ELF-1 (cell line): ENCODE data around the gene APOA1.

Experiments used
- DNase-seq: peaks from one replicate; pipeline ENCODE4 v3.0.0-alpha.2; 2016; ENCODE audit warnings: low read depth, low spot score

The APOA1 gene

DNA sequence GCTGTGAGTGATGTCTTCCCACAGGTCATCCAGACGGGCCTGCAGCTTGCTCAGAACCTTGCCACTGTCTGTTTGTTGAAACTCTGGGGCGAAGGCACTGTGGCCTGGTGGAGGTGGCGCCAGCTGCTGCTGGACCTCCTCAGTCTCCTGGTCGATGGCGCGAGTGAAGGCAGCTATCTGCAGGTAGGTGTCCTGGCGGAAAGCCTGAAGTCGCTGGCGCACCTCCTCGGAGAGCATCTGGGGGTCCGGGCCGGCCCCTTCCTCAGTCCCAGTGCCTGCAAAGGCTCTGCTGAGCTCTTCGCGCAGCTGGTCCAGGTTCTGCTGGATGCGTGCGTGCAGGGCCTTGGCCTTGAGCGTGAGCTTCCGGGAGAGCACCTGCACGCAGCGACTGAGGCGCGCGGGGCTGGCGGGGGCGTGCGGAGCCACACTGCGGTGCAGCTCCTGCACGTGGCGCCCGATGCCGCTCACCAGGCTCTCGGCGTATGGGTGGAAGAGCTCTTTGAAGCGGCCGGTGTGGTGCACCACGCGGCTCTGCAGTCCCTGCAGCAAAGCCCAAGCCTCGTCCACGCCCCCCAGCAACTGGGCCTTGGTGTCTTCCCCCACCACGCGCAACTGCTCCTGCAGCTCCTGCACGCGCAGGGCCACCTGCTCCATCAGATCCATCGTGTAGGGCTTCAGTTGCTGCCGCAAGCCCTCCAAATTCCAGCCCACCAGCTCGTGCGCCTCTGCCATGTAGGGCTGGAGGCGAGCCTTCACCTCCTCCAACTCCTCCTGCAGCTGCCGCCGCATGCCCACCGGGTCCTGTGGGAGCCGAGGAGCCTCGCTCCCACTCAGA, 47.0 kb downstream of the APOA1 start:
- no peak for DNase-seq

DNA sequence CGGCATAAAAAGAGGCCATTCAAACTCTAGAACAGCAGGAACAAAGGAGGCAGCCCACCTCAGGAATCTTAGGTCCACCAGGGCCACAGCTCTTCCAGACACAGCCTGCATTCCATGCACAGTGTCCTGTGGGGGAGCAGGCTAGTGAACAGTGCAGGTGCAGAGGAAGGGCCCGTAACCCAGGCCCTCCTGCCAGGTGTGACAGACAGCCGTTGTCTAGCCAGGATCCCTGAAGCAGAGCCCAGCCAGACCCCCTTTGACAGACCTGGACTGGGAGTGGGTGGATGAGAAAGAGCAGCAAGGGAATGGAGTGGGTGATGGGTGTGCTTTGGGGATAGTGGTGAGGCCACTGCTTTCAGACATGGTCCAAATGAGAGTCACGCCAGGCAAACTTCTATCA, 48.4 kb downstream of the APOA1 start:
- no peak for DNase-seq

DNA sequence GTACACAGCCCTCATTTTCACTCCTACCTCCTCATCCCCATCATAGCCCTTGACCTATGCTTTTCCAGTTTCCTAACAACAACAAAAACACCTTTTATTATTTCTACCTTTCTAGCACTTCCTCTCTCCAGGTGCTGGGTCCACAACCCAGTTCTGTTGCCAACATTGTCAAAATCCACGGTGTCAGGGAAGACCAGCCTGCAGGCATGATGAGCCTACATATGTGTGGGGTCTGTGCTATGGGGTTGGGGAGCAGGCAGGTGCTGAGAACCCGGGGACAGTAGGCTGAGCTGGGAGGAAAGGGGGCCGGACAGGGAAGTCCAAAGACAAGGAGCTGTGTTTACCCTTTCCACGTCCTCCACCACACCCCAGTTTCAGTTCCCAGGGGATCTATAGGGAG, 48.9 kb downstream of the APOA1 start:
- DNase-seq, result no peak

DNA sequence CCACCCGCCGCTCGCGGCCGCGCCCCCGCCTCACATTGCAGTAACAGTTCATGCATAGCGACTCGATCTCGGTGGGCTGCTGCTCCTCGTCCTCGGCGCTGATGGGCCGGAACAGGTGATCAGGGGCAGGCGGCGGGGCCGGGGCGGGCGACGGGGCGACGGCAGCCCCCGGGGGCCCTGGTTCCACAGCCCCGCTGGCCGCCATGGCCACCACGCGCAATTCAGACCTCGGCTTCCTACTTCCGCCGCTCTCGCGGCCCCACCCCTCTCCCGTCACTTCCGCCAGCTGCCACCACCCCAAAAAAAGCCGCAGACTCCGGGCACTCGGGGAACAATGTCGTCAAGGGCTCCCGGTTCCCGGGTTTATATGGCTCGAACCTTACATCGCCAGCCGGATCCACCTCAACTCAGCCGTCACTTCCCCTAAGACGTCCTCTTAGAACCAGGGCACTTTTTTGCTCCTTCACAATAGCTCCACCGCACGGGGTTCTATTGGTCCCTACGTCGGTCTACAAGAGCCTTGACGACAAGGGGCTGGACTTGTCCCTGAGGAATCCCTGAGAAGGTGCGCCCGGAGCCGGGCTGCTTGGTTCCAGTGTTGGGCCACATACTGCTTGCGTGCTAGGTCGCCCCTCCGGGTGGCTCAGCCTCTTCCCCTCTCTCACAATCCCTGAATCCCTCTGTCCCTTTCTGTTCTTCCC, 49.5 kb downstream of the APOA1 start, which contains the start of gene ZPR1:
ZPR1 (minus strand) TSS at position 238 of the 701 bp plus-strand sequence; CDS start at position 205, 33 bp downstream.
- peak; percentile 67 for DNase-seq

DNA sequence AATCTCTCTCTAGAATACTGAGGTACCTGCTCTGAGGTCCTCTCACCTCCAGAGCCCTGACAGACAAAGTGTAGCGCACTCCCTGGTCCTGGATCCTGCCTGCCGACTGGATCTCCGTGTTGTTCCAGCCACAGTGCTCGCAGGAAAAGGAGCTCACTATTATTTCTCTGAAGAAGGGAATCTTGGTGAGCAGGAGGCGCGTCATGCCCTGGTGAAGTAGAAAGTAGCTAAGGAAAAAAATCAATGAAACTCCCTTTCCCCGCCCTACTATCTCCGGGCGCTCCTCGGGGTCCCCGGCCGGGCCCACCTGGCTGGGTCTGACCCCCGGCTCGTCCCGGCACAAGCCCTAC, 50.0 kb downstream of the APOA1 start:
- DNase-seq, result no peak

DNA sequence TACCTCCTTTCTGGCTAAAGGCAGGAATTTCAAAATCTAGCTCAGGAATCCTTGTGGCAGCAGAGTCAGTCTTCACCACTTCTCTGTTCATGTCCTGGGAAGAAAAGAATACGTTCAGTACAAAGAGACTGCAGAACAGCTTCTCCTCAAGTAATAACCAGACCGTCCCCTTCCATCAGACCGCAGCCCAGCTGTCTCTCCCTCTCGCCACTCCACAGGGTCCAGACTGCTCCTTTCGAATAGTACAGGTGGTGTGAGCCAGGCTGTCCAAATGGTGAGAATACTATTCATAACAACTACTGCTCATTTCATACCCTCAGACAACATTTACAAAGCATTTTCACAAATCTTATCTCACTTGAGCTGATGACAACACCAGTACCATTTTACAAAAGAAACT, 50.5 kb downstream of the APOA1 start:
- no peak for DNase-seq

DNA sequence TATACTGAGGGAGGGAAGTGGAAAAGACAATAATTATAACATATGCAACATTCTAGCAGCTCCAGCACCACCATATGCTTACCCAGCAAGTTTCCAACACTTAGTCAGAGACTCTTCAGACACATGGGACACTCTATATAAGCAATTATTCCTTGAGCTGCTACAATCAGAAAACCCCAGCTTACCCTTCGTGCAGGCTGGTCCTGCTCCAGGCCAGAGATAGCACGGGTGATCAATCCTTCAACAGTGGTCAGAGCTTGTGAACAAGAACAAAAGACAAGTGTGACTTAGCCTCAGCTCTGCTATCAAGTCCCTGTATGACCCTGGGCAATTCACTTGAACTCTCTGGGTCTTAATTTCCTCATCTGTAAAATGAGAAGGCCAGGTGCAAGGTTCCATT, 51.1 kb downstream of the APOA1 start:
- DNase-seq, result no peak
